Measurements from ENCODE around the gene GAST. TPM values are rescaled to one million over a fixed set of nuclear protein-coding genes. Genes with fewer than 3 reads are reported as not detected.

GAST gene
- total and polyA plus RNA-seq, 9 of the 15 experiments (the other 6 are each of a cell fraction or from before 2014, with no cell fraction given), result not detected

DNA sequence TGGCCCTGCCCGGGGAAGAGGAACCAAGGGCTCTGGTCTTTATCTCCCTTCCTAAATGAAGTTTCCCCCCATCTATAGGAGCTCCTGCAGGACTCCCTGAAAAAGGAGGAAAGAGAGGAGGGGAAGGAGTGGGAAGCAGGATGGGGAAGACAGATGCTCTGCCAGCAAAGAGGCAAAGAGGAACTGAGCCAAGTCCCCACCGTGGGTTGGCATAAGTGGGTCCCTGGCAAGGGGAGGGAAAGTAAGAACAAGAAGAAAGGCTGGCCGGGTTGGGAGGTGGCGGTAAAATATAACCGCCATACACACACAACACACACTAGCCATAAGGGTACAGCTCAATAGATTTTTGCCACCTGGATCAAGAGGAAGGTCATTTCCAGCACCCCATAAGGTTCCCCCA is 29.5 kb upstream of the GAST start:
- BruUV-seq (replicated peaks), result no TSS peak
- ATAC-seq, result no peak
- WGBS (ENCODE audit: insufficient coverage, low coverage, missing lambda C conversion rate), result 84% methylated on average over 4 of the region's 5 CpGs
- CTCF ChIA-PET (ENCODE audit: low intra/inter-chr PET ratio), result no interaction called here
- TF ChIP-seq, protein P1, sequence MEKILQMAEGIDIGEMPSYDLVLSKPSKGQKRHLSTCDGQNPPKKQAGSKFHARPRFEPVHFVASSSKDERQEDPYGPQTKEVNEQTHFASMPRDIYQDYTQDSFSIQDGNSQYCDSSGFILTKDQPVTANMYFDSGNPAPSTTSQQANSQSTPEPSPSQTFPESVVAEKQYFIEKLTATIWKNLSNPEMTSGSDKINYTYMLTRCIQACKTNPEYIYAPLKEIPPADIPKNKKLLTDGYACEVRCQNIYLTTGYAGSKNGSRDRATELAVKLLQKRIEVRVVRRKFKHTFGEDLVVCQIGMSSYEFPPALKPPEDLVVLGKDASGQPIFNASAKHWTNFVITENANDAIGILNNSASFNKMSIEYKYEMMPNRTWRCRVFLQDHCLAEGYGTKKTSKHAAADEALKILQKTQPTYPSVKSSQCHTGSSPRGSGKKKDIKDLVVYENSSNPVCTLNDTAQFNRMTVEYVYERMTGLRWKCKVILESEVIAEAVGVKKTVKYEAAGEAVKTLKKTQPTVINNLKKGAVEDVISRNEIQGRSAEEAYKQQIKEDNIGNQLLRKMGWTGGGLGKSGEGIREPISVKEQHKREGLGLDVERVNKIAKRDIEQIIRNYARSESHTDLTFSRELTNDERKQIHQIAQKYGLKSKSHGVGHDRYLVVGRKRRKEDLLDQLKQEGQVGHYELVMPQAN (IDR thresholded peaks at IDR 0.05; ENCODE audit: borderline replicate concordance), result no peak
- TF ChIP-seq, protein P2, sequence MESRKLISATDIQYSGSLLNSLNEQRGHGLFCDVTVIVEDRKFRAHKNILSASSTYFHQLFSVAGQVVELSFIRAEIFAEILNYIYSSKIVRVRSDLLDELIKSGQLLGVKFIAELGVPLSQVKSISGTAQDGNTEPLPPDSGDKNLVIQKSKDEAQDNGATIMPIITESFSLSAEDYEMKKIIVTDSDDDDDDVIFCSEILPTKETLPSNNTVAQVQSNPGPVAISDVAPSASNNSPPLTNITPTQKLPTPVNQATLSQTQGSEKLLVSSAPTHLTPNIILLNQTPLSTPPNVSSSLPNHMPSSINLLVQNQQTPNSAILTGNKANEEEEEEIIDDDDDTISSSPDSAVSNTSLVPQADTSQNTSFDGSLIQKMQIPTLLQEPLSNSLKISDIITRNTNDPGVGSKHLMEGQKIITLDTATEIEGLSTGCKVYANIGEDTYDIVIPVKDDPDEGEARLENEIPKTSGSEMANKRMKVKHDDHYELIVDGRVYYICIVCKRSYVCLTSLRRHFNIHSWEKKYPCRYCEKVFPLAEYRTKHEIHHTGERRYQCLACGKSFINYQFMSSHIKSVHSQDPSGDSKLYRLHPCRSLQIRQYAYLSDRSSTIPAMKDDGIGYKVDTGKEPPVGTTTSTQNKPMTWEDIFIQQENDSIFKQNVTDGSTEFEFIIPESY (CRISPR knock-in tag; IDR thresholded peaks at IDR 0.05), result peak; percentile 68; the same call in 1 of the 2 replicates
- TF ChIP-seq, protein P3, sequence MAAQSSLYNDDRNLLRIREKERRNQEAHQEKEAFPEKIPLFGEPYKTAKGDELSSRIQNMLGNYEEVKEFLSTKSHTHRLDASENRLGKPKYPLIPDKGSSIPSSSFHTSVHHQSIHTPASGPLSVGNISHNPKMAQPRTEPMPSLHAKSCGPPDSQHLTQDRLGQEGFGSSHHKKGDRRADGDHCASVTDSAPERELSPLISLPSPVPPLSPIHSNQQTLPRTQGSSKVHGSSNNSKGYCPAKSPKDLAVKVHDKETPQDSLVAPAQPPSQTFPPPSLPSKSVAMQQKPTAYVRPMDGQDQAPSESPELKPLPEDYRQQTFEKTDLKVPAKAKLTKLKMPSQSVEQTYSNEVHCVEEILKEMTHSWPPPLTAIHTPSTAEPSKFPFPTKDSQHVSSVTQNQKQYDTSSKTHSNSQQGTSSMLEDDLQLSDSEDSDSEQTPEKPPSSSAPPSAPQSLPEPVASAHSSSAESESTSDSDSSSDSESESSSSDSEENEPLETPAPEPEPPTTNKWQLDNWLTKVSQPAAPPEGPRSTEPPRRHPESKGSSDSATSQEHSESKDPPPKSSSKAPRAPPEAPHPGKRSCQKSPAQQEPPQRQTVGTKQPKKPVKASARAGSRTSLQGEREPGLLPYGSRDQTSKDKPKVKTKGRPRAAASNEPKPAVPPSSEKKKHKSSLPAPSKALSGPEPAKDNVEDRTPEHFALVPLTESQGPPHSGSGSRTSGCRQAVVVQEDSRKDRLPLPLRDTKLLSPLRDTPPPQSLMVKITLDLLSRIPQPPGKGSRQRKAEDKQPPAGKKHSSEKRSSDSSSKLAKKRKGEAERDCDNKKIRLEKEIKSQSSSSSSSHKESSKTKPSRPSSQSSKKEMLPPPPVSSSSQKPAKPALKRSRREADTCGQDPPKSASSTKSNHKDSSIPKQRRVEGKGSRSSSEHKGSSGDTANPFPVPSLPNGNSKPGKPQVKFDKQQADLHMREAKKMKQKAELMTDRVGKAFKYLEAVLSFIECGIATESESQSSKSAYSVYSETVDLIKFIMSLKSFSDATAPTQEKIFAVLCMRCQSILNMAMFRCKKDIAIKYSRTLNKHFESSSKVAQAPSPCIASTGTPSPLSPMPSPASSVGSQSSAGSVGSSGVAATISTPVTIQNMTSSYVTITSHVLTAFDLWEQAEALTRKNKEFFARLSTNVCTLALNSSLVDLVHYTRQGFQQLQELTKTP (IDR thresholded peaks at IDR 0.05; ENCODE audit: low read depth in 1 of 2, partially characterized antibody in 2 of 2), result no peak
- no peak for TF ChIP-seq CEBPG (CRISPR knock-in tag; IDR thresholded peaks at IDR 0.05)
- no peak for TF ChIP-seq CEBPG (tag; conservative IDR thresholded peaks at IDR 0.05 in 1 of 2, IDR thresholded peaks at IDR 0.05 in 1 of 2)
- Histone ChIP-seq H3K9me3 (replicated peaks; ENCODE audit: control insufficient read depth, insufficient read depth, low read depth, low read length) (0 out of 2 replicates have a peak, but pooled peaks cover 2% of the 10 kb centered on the region), H2AFZ (ENCODE audit: low read depth, low read length) (no peak overlapping the region), H3K27me3 (ENCODE audit: control insufficient read depth in 2 of 2, insufficient read depth in 2 of 2, low read length in 2 of 2) (no peaks in the 10 kb centered on the region), H3K4me2 (ENCODE audit: insufficient read depth, low read length) (no peak overlapping the region), H3K79me2 (ENCODE audit: control insufficient read depth, insufficient read depth, low read length) (no peaks in the 10 kb centered on the region), H3K27ac (ENCODE audit: extremely low read depth, low read depth, low read length) (no peak overlapping the region), H3K4me3 (no peak overlapping the region), H3K36me3 (ENCODE audit: control insufficient read depth, insufficient read depth, low read length) (no peaks in the 10 kb centered on the region), H3K9ac (ENCODE audit: insufficient read depth in 1 of 2, low read depth in 2 of 2, low read length in 2 of 2) (peak overlapping the region in 1 of 2 experiments; percentile 61; a peak in 2 of 4 replicates), H4K20me1 (replicated peaks; ENCODE audit: control insufficient read depth, insufficient read depth, low read length) (no peaks in the 10 kb centered on the region), H3K9me1 (ENCODE audit: control insufficient read depth, insufficient read depth, low read length) (no peaks in the 10 kb centered on the region), H3K4me1 (replicated peaks in 1 of 2; ENCODE audit: control insufficient read depth in 2 of 2, insufficient read depth in 2 of 2, low read length in 2 of 2) (peaks cover 24 to 25% of the 10 kb centered on the region in 2 experiments)
- intact Hi-C loops (cut with micrococcal nuclease), result no loop called here
- no peak for DNase-seq (ENCODE audit: extremely low read depth in 1 of 4, low spot score in 3 of 4)
- POLR2A ChIA-PET, result interaction anchor here (1.1 to 9.1 kb wide), 2 partner anchors 8 to 9 kb away, joined by 3 to 406 read pairs; partner anchors contain the start of gene EIF1
- in situ Hi-C loops (cut with MboI), result no loop called here
- no peak for FAIRE-seq
